ENCODE results near the gene FGGY.
"Not testable (repeated sequence)": the region's sequence is repeated elsewhere in the genome, so short reads cannot be mapped to it uniquely, and the experiment has no call there.

Gene FGGY

GRCh38 chr1:59609245-59609644, 312.4 kb downstream of the FGGY start:
- in situ Hi-C loops (cut with HindIII; ENCODE audit: low sequenced_read_pairs), result no loop called here

DNA sequence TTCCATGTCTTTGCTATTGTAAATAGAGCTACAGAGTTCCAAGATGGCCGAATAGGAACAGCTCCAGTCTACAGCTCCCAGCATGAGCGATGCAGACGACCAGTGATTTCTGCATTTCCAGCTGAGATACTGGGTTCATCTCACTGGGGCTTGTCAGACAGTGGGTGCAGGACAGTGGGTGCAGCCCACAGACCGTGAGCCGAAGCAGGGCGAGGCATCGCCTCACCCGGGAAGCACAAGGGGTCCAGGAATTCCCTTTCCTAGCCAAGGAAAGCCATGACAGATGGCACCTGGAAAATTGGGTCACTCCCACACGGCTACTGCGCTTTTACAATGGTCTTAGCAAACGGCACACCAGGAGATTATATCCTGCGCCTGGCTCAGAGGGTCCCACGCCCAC, 313.6 kb downstream of the FGGY start:
- in situ Hi-C loops (cut with HindIII; ENCODE audit: low sequenced_read_pairs), result not testable (repeated sequence)

- in situ Hi-C loops (cut with HindIII; ENCODE audit: low sequenced_read_pairs), result no loop called here
These were observed 320.5 kb downstream of the FGGY start for GRCh38 chr1:59617434-59617833.

DNA sequence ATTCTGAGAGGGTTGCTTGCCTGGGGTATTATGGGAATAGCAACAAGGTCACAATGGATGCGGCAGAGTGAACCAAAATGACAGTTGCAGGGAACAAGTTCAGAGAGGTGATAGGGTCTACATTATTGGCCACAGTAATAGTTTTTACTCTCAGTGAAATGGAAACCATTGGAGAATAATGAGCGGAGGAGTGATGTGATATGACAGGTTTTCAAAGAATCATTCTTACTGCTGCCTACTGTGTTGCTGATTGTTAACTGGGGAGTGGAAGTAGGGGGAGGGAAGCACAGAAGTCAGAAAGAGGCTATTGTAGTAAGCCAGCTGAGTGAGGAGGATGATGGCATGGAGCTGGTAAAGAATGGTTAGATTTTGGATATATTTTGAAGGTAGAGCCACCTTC, 322.7 kb downstream of the FGGY start:
- in situ Hi-C loops (cut with HindIII; ENCODE audit: low sequenced_read_pairs), result no loop called here

DNA sequence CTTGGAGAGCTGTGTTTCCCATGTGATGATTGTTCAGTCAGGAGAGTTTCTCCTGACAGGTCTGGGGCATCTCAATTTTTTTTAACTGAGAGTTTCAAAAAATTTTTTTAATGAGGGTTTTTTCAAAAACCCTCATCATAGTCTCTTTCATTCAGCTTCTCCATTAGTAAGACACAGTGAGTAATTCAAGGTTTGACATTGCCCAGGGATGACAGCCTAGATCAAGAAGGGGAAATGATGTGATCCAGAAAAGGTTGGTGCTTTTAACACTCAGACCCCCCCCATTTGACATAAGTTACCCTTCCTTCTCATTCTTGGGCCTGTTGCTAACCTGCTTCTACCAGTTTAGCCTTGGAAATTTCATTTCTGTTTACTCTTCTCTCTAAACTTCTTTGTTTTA, 328.5 kb downstream of the FGGY start:
- in situ Hi-C loops (cut with HindIII; ENCODE audit: low sequenced_read_pairs), result no loop called here

GRCh38 chr1:59631561-59632255, 334.8 kb downstream of the FGGY start:
- in situ Hi-C loops (cut with HindIII; ENCODE audit: low sequenced_read_pairs), result loop anchor here (5.0 kb wide), 1 partner anchor 36 kb away; no protein-coding TSS in a partner anchor

- in situ Hi-C loops (cut with HindIII; ENCODE audit: low sequenced_read_pairs), result no loop called here
These were observed 338.2 kb downstream of the FGGY start for GRCh38 chr1:59635097-59635496.

DNA sequence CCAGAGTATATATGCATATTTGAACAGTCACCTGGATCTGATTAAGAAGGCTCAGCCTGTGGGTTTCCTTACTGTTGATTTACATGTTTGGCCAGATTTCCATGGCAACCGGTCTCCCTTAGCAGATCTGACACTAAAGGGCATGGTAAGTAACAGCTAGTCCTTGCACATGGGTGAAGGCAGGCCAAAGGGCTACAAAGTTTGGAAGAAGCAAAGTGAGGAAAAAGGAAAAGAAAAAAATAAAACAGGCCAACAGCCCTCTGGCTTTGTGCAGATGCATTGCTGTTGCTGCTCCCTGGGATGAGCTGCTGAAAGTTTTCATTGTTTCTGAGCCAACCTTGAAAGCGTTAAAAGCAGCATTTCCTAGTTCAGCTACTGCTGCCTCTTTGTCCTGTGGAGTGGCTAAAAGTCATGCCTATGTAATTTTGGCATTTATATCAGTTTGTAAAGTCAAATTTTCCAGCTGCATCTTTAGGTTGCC, 341.4 kb downstream of the FGGY start:
- in situ Hi-C loops (cut with HindIII; ENCODE audit: low sequenced_read_pairs), result no loop called here

- in situ Hi-C loops (cut with HindIII; ENCODE audit: low sequenced_read_pairs), result no loop called here
These were observed 342.4 kb downstream of the FGGY start for GRCh38 chr1:59639266-59639665.

- in situ Hi-C loops (cut with HindIII; ENCODE audit: low sequenced_read_pairs), result no loop called here
These were observed 344.0 kb downstream of the FGGY start for GRCh38 chr1:59640851-59641250.

DNA sequence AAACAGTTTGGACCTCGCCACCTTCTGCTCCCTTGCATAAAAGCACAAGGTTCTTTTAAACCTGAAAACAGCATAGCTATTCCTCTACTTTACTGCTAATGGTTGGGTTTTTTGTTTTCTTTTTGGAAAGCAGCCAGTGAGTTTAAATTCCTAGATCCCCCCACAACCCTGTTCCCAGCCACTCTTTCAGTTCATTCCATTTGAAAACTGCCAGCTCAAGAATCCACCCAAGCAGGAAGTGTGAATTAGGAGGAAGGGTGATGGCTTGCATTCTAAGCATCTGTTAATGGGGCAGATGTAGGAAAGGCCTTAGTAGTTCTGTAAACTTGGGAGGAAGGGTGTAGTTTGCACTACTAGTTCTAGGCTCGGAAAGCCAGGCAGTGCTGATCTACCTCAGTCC, 344.9 kb downstream of the FGGY start:
- in situ Hi-C loops (cut with HindIII; ENCODE audit: low sequenced_read_pairs), result no loop called here

- in situ Hi-C loops (cut with HindIII; ENCODE audit: low sequenced_read_pairs), result no loop called here
These were observed 346.6 kb downstream of the FGGY start for GRCh38 chr1:59643526-59643925.

DNA sequence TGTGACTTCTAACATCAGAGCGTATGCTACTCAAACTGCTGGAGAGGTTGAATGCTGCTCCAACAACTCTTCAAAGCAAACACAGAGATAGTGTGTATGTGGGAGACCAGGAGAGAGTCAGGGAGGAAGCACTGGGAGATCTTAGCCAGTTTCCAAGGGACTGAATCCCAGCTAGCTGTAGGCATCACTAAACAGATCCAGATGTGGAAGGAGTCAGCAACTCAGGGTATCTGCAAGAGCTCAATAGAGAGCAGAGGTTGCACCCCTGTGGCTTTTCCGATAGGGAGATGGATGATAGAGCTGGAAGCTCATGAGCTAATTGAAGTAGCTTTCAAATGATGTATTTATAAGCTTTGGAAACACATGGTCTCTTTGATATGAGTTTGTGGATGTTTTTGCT, 349.0 kb downstream of the FGGY start:
- in situ Hi-C loops (cut with HindIII; ENCODE audit: low sequenced_read_pairs), result no loop called here

DNA sequence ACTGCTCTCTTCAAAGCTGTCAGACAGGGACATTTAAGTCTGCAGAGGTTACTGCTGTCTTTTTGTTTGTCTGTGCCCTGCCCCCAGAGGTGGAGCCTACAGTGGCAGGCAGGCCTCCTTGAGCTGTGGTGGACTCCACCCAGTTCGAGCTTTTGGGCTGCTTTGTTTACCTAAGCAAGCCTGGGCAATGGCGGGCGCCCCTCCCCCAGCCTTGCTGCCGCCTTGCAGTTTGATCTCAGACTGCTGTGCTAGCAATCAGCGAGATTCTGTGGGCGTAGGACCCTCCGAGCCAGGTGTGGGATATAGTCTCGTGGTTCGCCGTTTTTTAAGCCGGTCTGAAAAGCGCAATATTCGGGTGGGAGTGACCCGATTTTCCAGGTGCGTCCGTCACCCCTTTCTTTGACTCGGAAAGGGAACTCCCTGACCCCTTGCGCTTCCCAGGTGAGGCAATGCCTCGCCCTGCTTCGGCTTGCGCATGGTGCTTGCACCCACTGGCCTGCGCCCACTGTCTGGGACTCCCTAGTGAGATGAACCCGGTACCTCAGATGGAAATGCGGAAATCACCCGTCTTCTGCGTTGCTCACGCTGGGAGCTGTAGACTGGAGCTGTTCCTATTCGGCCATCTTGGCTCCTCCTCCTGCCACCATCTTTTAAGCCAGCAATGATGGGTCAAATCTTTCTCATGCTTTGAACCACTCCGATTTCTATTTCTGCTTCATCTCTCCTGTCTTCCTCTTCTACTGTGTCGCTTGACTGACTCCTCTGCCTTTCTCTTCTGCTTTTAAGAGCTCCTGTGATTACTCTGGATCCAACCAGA, 356.5 kb downstream of the FGGY start:
- in situ Hi-C loops (cut with HindIII; ENCODE audit: low sequenced_read_pairs), result not testable (repeated sequence)

- in situ Hi-C loops (cut with HindIII; ENCODE audit: low sequenced_read_pairs), result no loop called here
These were observed 357.1 kb downstream of the FGGY start for GRCh38 chr1:59653968-59654367.

GRCh38 chr1:59657873-59658465, 361.1 kb downstream of the FGGY start:
- in situ Hi-C loops (cut with HindIII; ENCODE audit: low sequenced_read_pairs), result no loop called here

GRCh38 chr1:59664166-59664565, 367.3 kb downstream of the FGGY start:
- in situ Hi-C loops (cut with HindIII; ENCODE audit: low sequenced_read_pairs), result no loop called here

- in situ Hi-C loops (cut with HindIII; ENCODE audit: low sequenced_read_pairs), result loop anchor here (5.0 kb wide), 1 partner anchor 34 kb away; no protein-coding TSS in a partner anchor
These were observed 369.2 kb downstream of the FGGY start for GRCh38 chr1:59666106-59666505.

GRCh38 chr1:59667020-59667419, 370.1 kb downstream of the FGGY start:
- in situ Hi-C loops (cut with HindIII; ENCODE audit: low sequenced_read_pairs), result loop anchor here (5.0 kb wide), 1 partner anchor 35 kb away; no protein-coding TSS in a partner anchor

GRCh38 chr1:59669752-59670312, 372.9 kb downstream of the FGGY start:
- in situ Hi-C loops (cut with HindIII; ENCODE audit: low sequenced_read_pairs), result loop anchor here (5.0 kb wide), 1 partner anchor 38 kb away; no protein-coding TSS in a partner anchor

GRCh38 chr1:59670662-59671061, 373.8 kb downstream of the FGGY start:
- in situ Hi-C loops (cut with HindIII; ENCODE audit: low sequenced_read_pairs), result no loop called here

Data from endothelial cell of hepatic sinusoid (primary cell).